Mucosa of rectum (tissue), 2 donors: ENCODE results near the gene ULBP1.
"Not testable (repeated sequence)": the region's sequence is repeated elsewhere in the genome, so short reads cannot be mapped to it uniquely, and the experiment has no call there.

ENCODE experiments used
- H3K27ac ChIP-seq, 2 donors: one replicate each; pipeline ENCODE4 v1.7.0; 2013; ENCODE audit warnings: inconsistent platforms in 2 of 2, low read depth in 2 of 2, low read length in 2 of 2
- H3K27me3 ChIP-seq, 2 donors: one replicate each; pipeline ENCODE4 v1.7.0; 2013; ENCODE audit warnings: low read length in 2 of 2; ENCODE audit not compliant: control insufficient read depth in 2 of 2, insufficient read depth in 2 of 2
- H3K36me3 ChIP-seq, 2 donors: one replicate each; pipeline ENCODE4 v1.7.0; 2013; ENCODE audit warnings: low read length in 2 of 2; ENCODE audit not compliant: control insufficient read depth in 2 of 2, insufficient read depth in 2 of 2
- H3K4me1 ChIP-seq, 2 donors: one replicate each; pipeline ENCODE4 v1.7.0; 2013; ENCODE audit warnings: low read length in 2 of 2, mild to moderate bottlenecking in 1 of 2; ENCODE audit not compliant: control insufficient read depth in 2 of 2, insufficient read depth in 2 of 2
- H3K4me3 ChIP-seq, 2 donors: one replicate each; pipeline ENCODE4 v1.7.0; 2013; ENCODE audit warnings: low read length in 2 of 2
- H3K9ac ChIP-seq, 2 donors: one replicate each; pipeline ENCODE4 v1.7.0; 2013; ENCODE audit warnings: low read length in 2 of 2, low read depth in 1 of 2, mild to moderate bottlenecking in 1 of 2
- H3K9me3 ChIP-seq, 2 donors: one replicate each; pipeline ENCODE4 v1.7.0; 2013; ENCODE audit warnings: low read length in 2 of 2; ENCODE audit not compliant: control insufficient read depth in 2 of 2
- donor health status: healthy.
- donor health status: Normal muscosa, but diverticular disease.

ULBP1 gene, protein sequence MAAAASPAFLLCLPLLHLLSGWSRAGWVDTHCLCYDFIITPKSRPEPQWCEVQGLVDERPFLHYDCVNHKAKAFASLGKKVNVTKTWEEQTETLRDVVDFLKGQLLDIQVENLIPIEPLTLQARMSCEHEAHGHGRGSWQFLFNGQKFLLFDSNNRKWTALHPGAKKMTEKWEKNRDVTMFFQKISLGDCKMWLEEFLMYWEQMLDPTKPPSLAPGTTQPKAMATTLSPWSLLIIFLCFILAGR

GRCh38 chr6:149963462-149964307 is at the start of gene ULBP1:
Gene ULBP1, plus strand, starts transcription at chr6:149963943. Its CDS starts 107 bp downstream, at chr6:149964050.
- no peak within 1 kb of the TSS for H3K27ac ChIP-seq
- H3K36me3 ChIP-seq: no peaks in the 10 kb centered on the region
- H3K9ac ChIP-seq: peak within 1 kb of the TSS in 1 of 2 donors; percentile 11
- peaks cover 59 to 68% of the 10 kb centered on the region in 2 donors for H3K27me3 ChIP-seq
- H3K4me3 ChIP-seq: peak within 1 kb of the TSS; percentile 54 to 57
- H3K9me3 ChIP-seq: no peaks in the 10 kb centered on the region
- peaks cover 9 to 12% of the 10 kb centered on the region in 2 donors for H3K4me1 ChIP-seq

- H3K36me3 ChIP-seq: no peaks in the 10 kb centered on the region
- H3K27me3 ChIP-seq: no peaks in the 10 kb centered on the region
- H3K27ac ChIP-seq: no peak overlapping the region
- no peaks in the 10 kb centered on the region for H3K4me1 ChIP-seq
- no peak overlapping the region for H3K4me3 ChIP-seq
- no peak overlapping the region for H3K9ac ChIP-seq
- no peaks in the 10 kb centered on the region for H3K9me3 ChIP-seq
Measured at GRCh38 chr6:149915970-149916865, 47.5 kb upstream of the ULBP1 start.

- Histone ChIP-seq H3K9me3 (no peaks in the 10 kb centered on the region), H3K4me1 (peaks cover under 1 to 5% of the 10 kb centered on the region in 2 donors), H3K27ac (no peak overlapping the region), H3K9ac (no peak overlapping the region), H3K36me3 (no peaks in the 10 kb centered on the region), H3K4me3 (no peak overlapping the region), H3K27me3 (peaks cover 0 to 3% of the 10 kb centered on the region in 2 donors)
Measured at GRCh38 chr6:149917679-149918078, 46.1 kb upstream of the ULBP1 start.

DNA sequence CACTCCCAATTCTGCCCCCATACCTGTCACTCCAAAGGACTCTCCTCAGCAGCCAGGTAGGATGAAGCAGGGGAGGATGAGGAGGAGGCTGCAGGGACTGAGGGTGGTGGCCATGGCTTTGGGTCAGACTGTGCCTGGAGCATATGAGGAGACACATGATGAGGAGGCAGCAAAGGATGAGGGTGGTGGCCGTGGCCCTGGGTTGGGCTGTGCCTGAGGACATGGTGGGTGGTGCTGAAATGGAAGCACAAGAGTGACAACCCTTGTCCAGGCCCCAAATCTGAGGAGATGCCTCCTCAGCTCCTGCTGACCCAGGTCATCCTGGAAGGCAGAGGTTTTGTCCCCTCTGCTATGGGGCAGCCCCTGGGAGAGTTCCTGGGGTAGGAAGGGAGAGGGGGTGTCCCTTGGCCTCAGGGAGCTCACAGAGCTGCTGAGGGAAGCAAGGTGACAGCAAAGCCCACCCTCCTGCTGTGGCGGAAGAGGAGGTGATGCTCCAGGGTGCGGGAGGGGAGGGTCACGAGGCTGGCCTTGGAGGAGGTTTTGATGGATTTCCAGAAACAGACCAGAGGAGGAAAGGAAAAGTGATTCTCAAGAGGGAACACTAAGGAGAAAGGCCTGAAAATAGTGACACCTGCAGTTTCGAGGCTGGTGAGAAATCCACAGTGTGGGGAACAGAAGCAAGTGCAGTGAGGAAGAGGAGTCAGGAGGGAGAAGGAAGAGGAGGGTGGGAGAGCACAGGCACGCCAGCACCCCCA is 45.4 kb upstream of the ULBP1 start:
- Histone ChIP-seq H3K9ac (no peak overlapping the region), H3K36me3 (no peaks in the 10 kb centered on the region), H3K27ac (no peak overlapping the region), H3K9me3 (no peaks in the 10 kb centered on the region), H3K27me3 (peaks cover 0 to 6% of the 10 kb centered on the region in 2 donors), H3K4me3 (no peak overlapping the region), H3K4me1 (peaks cover 7 to 8% of the 10 kb centered on the region in 2 donors)

GRCh38 chr6:149919126-149919833 is 44.5 kb upstream of the ULBP1 start:
- H3K9me3 ChIP-seq, H3K27me3 ChIP-seq, H3K4me3 ChIP-seq, H3K9ac ChIP-seq, H3K36me3 ChIP-seq, H3K27ac ChIP-seq: not testable (repeated sequence)
- peaks cover 9 to 11% of the 10 kb centered on the region in 2 donors for H3K4me1 ChIP-seq

GRCh38 chr6:149919834-149920225 is 43.9 kb upstream of the ULBP1 start:
- Histone ChIP-seq H3K27me3 (peaks cover 0 to 10% of the 10 kb centered on the region in 2 donors), H3K27ac (no peak overlapping the region), H3K4me1 (peaks cover 9 to 11% of the 10 kb centered on the region in 2 donors), H3K36me3 (no peaks in the 10 kb centered on the region), H3K4me3 (no peak overlapping the region), H3K9ac (no peak overlapping the region), H3K9me3 (no peaks in the 10 kb centered on the region)

DNA sequence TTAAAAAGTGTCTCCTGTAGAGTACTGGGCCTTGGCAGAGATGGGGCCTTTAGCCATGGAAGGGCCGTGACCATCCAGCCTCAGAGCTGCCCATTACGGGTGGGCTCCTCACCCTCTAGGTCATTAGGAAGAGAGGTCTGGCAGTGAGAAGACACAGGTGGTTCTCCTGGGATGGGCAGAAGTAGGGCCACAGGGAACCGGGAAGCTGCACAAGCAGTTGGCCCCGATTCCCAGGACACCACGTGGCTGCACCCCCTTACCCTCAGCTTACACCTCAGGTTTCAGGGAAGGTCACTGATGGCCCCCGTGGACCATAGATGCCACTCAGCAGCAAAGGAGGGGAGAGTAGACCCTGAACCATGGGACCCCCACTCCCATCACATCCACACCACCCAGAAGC is 42.4 kb upstream of the ULBP1 start:
- no peak overlapping the region for H3K9ac ChIP-seq
- H3K27me3 ChIP-seq: peaks cover 0 to 15% of the 10 kb centered on the region in 2 donors
- no peaks in the 10 kb centered on the region for H3K9me3 ChIP-seq
- no peak overlapping the region for H3K27ac ChIP-seq
- H3K4me3 ChIP-seq: no peak overlapping the region
- H3K36me3 ChIP-seq: no peaks in the 10 kb centered on the region
- H3K4me1 ChIP-seq: peaks cover 15 to 21% of the 10 kb centered on the region in 2 donors

GRCh38 chr6:149922091-149922490 is 41.7 kb upstream of the ULBP1 start:
- Histone ChIP-seq H3K27me3 (peaks cover 0 to 15% of the 10 kb centered on the region in 2 donors), H3K4me1 (peaks cover 15 to 21% of the 10 kb centered on the region in 2 donors)
- not testable (repeated sequence) for H3K4me3 ChIP-seq, H3K9ac ChIP-seq, H3K27ac ChIP-seq, H3K36me3 ChIP-seq, H3K9me3 ChIP-seq
